ENCODE results near the gene RALB.

RALB gene

DNA sequence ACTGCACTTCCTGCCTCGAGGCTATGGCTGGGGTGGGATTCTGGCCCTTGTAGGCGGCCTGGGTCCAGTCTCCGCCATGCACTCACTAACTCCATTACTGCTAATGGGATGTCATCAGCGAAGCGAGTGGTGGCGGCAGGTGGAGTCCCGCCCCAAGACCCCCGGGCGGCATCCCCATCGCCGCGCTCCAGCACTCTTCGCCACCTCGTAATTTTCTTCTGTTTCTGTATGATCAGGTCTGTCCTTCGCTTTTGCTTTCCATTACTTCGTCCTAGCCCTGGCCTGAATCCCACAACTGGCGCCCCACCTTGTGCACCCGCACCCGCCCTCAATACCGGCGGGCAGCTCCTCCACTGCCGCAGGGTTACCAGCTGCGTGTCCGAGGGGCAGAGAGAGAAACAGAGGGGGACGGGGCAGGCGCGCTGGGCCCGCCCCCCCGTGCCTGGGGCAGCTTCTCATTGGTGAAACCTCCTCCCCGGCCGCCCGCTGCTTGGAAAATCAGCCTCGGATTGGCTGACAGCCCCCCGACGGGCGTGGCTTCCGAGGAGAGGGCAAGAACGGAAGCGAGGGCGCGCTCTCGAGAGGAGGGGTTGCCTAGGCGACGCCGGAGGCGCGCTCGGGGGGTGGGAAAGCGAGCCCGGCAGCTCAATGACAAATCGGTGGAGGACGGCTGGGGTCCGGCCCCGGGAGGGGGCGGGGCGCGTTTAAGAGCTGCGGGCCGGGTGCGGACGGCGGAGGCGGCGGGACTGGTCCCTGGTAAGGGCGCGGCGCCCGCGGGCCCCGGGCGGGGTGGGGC, at the start of gene RALB:
Gene RALB, plus strand, starts transcription at position 628 of the 796 bp plus-strand sequence. CDS start 25,813 bp downstream, outside the sequence.
- peak; percentile 98 for DNase-seq (ENCODE audit: low read depth)

DNA sequence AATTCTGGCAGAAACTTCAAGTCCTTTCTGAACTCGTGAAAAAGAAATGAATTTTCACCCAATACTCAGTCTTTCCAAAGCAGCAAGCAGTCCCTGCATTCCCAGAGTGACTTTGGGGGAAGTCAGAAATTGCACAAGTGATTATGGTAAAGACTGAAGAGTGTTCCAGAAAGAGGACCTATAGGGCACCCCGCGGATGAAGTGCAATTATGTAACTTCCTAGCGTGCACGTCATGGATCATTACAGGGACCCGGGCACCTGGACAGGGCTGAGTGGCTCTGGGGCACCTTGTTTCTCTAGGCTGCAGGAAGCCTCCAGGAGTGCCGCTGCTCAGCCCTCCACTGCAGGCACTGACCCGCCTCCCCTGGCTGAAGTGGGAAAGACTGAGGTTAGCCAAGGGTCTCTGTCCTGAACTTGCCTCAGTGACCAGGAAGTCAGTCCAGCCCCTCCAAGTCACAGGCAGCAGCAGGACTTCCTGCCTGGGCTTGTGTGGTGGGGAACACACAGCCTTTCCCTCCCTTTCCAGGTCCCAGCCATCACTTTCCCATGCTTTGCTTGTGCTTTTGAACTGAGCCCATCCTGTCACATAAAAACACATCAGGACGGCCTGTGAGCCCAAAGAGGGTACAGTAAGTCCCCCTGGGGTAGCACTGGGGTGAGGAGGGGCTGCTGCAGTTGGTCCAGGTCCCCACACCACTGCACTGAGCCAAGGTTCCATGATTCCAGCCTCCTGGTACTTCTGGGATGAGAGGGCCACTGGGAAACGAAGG, 49.2 kb upstream of the RALB start:
- no peak for DNase-seq (ENCODE audit: low read depth)

- DNase-seq (ENCODE audit: low read depth): no peak
Measured at GRCh38 chr2:120204022-120204405, 48.6 kb upstream of the RALB start.

GRCh38 chr2:120204417-120204816, 48.2 kb upstream of the RALB start:
- DNase-seq (ENCODE audit: low read depth): no peak

DNA sequence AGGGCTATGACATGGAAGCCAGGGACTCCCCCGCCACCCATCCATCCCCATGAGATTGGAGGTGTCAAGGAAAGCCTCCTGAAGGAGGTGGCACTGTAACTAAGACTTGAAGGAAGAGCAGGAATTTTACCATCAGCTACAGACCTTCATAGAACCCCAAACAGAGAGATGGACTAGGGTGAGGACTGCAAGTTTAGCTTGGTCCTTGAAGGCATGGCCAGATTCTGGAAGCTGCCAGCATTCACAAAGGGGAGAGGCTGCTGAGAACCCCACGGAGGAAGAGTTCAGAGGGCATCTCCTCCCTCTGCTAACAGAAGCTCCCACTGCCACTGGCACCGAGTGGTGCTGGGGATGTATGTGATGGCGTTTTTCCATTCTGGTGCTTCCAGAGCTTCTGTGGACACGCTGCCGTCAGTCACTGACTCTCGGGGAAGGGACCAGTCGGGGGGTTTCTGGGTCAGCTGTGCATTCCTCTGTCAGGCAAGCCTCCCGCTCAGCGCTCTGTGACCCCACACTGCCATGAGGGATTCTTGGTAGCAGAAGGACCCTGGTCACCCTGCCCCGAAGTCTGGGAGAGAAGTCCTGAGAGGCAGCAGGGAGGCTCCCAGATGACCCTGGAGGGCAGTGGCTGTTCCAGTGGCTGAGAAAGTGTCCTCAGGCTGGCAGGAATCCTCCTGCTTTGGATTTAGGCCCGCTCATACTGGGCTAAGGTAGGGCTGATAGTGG, 47.5 kb upstream of the RALB start:
- DNase-seq (ENCODE audit: low read depth): no peak

DNA sequence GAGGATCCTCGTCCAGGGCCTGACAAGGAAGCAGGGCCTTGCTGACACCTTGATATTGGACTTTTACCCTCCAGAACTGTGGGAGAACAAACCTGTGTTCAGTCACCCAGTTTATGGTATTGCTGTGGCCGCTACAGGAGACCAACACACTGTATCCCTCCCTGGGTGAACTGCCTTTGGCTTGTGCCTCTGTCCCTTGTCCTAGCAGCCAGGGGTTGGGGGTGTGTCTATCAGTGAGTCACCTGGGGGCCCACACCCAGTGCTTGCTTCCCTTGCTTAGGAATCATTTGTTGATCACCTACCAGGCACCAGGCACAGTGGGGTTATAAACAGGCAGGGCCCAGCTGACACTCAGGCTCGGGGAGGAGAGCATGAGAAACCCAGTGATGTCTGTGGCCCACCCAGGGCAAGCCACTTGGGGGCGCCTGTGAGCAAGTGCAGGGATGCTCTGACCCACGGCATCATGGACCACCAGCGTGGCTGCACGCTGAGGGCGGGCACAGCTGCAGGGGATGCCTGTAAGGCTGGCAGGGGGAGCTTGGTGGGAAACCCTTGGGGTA, 46.5 kb upstream of the RALB start:
- no peak for DNase-seq (ENCODE audit: low read depth)

DNA sequence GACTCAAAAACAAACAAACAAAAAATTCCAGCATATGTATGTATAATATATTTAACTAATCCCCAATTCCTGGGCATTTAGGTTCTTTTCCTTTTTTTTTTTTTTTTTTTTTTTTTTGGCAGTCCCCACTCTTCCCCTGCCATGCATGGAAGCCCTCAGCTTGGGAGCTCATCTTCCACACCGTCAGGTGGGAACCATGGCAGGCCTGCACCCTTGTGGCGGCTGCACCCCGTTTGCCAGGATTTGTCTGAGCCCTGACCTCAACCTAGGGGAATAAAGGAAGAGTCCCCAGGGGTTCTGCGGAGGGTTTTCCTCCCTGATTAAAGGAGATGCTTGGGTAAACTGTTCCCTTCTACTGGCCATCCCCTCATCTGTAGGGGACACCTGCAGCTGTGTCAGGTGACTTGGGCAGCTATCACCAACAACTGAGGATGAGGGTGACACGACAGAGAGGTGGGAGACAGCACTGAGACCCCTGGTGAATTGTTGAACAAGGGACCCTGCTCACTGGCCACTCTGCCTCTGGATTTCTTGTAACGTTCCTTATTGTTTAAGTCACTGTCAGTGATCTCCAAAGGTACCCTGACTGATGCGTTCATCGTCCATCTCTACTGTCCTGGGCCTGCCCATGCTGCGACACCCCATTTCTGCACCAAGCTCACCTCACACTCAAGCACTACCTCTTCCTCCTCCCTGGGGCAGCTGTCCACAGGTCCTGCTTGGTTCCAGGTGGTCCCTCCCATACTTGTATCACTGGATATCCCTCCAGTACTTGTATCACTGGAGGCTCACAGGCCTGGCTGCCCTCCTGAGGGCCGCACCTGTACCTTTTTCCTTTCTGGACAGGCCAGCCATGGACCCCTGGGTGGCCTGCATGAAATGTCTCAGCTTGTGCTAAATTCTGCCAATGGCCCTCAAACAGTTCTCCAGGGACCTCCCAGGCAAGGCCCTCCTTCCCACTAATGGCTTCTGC, 44.0 kb upstream of the RALB start:
- DNase-seq (ENCODE audit: low read depth): no peak

DNA sequence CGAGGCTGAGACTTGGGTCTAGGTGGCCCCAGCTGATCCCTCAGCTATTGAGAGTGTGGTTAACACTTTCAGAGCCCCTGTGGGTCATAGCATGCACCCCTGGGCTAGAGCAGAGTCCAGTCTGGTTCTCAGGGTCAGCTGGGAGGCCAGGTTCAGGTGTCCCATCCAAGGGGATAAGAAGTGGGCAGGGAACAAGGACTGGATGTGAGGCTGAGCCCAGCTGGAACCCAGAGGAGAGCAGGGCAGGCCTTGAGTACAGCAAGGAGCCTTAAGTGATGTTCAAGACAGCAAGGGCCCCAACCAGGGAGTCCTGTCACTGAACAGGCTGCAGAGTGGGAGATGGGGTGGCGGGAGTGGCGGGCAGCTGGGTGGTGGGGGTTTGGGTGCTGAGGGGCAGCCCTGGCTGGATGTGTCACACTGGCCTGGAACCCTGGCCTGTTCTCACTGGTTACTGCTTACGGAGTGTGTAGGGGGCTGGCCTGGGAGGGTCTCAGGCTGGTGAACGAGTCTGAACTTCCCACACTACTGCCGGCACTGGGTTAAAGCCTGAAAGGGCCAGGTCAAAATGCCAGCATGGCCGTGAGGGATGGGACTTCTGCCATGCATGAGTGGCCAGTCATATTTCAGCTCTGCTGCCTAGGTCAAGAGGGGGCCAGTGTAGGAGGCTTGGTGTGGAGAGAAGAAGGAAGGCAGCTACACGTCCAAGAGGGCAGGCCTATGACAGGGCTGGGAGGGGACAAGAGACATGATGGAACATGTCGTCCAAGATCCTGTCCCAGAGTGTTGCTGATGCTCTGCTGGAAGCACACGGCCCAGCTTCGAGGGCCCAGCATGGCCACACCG, 43.0 kb upstream of the RALB start:
- DNase-seq (ENCODE audit: low read depth): no peak

- no peak for DNase-seq (ENCODE audit: low read depth)
Measured at GRCh38 chr2:120210270-120210693, 42.4 kb upstream of the RALB start.

GRCh38 chr2:120218181-120218580, 34.5 kb upstream of the RALB start:
- DNase-seq (ENCODE audit: low read depth): no peak

- no peak for DNase-seq (ENCODE audit: low read depth)
Measured at GRCh38 chr2:120219291-120219690, 33.4 kb upstream of the RALB start.

DNA sequence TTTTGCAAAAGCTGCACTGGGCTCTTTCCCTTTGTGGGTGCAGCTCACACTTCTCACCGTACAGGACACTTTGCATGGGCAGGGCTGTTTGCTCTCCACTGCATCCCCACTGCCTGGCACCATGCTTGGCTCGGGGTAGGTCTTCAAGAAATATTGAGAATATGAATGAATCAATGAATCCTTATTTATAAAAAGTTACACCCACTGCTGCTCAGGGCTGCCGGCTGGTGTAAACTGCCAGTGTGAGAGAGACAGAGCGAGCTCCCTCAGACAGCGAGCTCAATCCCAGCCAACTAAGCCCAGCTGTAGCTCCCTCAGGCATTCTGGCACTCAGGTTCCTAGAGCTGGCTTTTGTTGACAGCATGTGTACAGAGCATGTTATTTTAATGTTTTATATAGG, 32.9 kb upstream of the RALB start:
- DNase-seq (ENCODE audit: low read depth): no peak

DNA sequence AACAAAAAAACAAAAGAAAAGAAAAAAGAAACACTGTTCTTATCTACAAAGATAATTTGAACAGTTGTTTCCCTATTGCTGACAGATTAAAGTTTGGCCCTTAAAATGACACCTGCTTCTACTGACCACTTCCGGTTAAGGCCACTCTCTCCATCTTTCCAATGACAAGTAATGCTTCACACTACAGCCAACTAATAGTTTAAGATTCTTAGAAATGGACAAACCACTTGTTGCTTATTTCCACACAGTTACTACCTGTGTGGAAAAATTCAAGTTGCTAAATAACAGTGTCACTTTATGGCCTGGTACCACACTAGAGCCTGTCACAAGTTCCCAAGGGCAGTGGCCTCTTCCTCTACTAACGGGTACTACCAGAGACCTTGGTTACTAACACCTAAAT, 31.9 kb upstream of the RALB start:
- DNase-seq (ENCODE audit: low read depth): no peak

DNA sequence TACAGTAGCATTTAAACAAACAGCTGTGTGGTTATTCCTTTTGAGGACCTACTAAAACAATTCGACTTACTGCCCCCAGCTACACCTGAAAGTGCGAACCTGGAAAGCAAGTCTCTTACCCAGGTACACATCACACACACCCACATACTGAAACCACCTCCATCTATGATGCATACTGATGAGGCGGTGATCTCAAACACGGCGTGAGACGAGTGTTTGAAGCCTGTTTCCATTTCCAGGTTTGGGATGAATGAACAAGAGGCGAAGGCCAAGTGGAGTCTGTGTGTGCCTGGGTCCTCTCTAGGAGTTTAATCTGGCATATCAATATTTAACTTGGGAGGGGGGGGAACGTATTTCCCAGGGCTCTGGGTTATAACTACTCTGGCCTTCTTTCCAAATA, 31.0 kb upstream of the RALB start:
- DNase-seq (ENCODE audit: low read depth): no peak

- no peak for DNase-seq (ENCODE audit: low read depth)
Measured at GRCh38 chr2:120222186-120223033, 30.2 kb upstream of the RALB start.

DNA sequence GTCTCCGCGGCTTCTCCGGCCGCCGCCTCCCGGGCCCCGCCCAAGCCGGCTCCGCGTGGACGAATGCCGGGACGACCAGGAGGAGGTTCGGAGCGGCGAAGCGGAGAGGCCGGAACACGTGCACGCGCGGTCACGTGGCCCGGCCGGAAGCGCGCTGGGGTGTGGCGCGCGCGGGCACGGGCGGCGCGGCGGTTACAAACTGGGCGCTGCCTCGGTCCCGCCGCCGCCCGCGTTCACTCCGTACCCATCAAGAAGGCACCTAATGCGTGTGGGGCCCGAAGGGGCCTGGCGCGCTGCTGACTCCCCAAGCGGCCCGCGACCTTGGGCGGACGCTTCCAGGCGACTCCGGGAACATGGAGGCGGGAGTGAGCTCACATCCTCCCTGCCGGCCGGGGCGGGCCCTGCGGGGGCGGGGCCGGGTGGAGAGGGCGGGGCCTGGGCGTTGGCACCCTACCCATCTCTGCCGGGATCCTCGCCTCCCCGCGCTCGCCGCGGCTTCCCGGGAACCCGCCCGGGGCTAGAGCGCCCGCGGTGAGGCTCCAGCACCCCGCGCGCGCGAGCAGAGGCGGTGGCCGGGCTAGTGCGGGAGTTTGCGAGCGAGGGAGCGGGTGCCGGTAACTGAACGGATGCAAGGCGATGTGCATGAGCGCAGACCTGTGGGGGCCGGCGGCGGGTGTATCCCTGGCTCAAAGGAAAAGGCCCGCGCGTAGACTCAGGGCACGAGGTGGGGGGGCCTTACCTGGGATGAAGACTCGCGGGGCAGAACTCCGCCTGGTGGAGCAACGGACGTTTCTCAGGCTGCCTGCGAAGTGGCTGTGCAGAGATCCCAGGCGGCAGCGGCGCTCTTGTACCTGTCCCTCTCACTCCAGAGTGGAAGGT, 29.4 kb upstream of the RALB start, which contains the start of gene TMEM185B:
Gene TMEM185B, minus strand, starts transcription at position 367 of the 879 bp plus-strand sequence. CDS start 424 bp downstream, outside the sequence.
- peak; percentile 82 for DNase-seq (ENCODE audit: low read depth)

- DNase-seq (ENCODE audit: low read depth): no peak
Measured at GRCh38 chr2:120224256-120224655, 28.4 kb upstream of the RALB start.
